ENCODE data around the gene TMEM167B.

TMEM167B gene

DNA sequence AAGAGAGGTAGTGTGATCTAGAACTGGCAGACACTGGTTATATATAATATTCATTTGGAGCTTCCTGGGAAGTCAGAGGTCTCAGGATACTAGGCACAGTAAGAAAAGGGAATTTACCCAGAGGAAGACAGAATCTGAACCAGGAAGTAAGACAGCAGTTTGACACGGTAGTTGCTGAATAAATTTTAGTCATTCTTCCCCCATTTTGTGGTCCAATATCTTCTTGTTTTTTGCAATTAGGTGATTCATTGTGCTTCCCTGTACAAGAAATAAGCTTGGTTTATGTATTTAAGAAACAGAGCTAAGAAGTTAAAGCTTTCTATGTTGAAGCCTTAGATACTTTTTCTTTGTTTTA lies 1.3 kb downstream of the TMEM167B start:
- TF ChIP-seq POLR2A (IDR thresholded peaks at IDR 0.05; ENCODE audit: low read length) (no peak), GATA1 (IDR thresholded peaks at IDR 0.05; ENCODE audit: low read depth, low read length) (no peak)
- peak in 1 of 2 experiments; percentile 28 for DNase-seq

DNA sequence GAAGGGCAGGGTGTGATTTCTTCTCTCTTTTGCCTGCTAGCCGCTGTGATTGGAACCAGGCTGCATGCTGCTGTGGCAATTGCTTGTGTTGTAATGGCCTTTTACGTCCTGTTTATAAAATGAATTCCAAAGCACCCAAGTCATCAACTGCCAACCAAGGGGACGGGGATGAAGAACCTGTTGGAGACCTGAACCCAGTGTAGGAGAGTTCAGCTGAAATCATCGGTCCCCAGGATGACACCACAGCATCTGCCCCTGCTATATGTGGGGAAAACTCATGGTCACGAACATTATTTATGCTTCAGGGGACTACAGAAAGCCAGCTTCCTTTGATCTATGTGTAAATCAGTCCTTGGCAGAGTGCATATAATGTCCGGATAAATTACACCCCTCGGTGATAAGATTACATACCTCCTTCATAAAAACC lies 3.8 kb downstream of the TMEM167B start:
- no peak for DNase-seq
- TF ChIP-seq GATA1 (IDR thresholded peaks at IDR 0.05; ENCODE audit: low read depth, low read length) (no peak), POLR2A (IDR thresholded peaks at IDR 0.05; ENCODE audit: low read length) (no peak)

DNA sequence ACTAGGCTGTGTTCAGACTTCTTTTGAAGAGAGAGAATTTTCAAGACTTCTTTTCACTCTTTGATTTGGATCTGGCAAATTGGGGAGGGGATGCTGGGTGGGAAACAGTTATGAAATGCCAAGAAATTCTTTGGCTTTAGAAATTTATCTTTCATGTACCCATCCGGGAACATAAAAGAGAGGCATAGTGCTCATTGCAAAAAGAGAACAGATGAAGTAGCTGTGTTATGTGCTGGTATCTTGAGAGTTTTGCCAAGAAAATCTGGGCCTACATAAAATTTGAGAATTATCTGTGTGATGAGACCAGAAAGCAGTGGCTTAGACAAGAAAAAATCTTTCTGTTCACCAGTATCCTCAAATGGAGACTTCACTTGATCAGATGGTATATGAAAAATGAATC lies 4.3 kb downstream of the TMEM167B start:
- DNase-seq, result no peak

DNA sequence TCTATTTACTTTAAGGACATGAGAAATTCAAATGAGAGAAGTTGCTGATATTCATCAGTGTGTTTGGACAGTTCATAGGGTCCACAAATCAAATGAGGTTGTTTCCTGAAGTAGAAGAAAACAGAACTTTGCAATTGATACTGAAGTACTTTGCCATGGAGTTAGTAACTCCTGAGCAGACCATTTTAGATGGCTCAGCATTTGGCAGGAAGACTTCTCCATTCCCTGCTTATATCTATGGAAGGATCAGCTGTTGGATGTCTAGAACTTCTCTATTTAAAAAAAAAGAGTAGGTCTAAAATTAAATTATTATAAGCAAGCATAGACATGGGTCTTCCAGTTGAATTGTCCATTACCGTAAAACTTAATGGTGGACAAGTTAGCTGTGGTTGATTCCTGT lies 5.1 kb downstream of the TMEM167B start:
- TF ChIP-seq GATA1 (IDR thresholded peaks at IDR 0.05; ENCODE audit: low read depth, low read length), result no peak
- no peak for TF ChIP-seq POLR2A (IDR thresholded peaks at IDR 0.05; ENCODE audit: low read length)
- DNase-seq, result no peak

More for the DNA sequence above, 4.3 kb downstream of the TMEM167B start:
- no peak for TF ChIP-seq GATA1 (IDR thresholded peaks at IDR 0.05; ENCODE audit: low read depth, low read length)
- no peak for TF ChIP-seq POLR2A (IDR thresholded peaks at IDR 0.05; ENCODE audit: low read length)

DNA sequence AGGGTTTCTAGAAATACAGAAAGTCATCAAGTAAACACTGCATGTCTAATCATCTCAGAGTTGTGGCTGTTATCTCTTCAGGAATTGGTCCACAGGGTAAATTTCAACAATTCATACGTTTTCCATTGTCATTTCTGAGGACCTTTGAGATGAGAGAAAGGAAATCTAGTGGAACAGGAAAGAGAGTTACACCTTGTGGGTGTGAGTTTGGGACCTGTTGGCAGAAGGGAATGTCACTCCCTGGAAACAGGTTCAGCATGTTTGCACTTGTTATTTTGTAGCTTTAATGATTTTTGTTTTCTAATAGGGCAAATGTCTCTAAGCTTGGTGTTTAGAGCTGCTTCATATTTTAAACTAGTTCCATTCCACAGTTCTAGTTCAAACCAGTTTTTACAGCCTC lies 5.6 kb downstream of the TMEM167B start:
- DNase-seq, result no peak
- no peak for TF ChIP-seq GATA1 (IDR thresholded peaks at IDR 0.05; ENCODE audit: low read depth, low read length)
- no peak for TF ChIP-seq POLR2A (IDR thresholded peaks at IDR 0.05; ENCODE audit: low read length)

DNA sequence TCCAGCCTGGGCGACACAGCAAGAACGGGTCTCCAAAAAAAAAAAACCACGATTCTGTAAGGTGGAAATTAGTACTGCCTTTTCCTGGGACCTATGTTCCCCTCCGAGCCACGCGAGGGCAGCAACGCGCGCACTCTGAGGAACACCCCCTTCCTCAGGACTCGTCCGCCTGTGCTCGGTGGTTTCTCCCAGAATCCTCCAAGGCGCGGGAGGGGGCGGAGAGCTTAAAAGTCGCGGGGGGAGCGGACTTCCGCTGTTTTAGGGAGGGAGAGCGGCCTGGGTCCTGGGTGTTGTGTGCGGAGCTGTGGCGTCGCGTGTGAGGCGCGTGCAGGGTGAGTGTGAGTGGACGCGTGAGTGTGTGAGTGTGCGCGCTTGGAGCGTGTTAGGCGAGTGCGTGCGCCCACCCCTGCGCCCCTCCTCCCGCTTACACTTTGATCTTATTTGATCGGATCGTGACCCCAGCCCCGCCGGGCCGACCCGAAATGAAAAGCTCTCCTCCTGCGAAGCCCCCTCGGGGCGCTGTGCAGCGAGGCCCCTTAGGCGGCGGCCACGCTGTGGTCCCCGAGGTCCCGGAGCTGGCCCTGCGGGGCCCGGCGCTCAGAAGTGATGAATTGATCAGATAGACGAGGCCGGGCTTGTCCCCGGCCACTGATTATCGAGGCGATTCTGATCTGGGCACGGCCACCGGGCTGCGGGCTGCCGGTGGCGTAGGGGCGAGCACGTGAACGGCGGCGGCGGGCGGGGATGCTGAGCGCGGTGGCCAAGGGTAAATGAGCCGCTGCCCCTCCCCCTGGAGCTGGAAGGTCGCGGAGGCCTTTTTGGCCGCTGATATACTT lies 9.6 kb downstream of the TMEM167B start:
- peak; percentile 98 to 99 for DNase-seq
- no peak for TF ChIP-seq GATA1 (IDR thresholded peaks at IDR 0.05; ENCODE audit: low read depth, low read length)
- peak; percentile 99 for TF ChIP-seq POLR2A (IDR thresholded peaks at IDR 0.05; ENCODE audit: low read length)

DNA sequence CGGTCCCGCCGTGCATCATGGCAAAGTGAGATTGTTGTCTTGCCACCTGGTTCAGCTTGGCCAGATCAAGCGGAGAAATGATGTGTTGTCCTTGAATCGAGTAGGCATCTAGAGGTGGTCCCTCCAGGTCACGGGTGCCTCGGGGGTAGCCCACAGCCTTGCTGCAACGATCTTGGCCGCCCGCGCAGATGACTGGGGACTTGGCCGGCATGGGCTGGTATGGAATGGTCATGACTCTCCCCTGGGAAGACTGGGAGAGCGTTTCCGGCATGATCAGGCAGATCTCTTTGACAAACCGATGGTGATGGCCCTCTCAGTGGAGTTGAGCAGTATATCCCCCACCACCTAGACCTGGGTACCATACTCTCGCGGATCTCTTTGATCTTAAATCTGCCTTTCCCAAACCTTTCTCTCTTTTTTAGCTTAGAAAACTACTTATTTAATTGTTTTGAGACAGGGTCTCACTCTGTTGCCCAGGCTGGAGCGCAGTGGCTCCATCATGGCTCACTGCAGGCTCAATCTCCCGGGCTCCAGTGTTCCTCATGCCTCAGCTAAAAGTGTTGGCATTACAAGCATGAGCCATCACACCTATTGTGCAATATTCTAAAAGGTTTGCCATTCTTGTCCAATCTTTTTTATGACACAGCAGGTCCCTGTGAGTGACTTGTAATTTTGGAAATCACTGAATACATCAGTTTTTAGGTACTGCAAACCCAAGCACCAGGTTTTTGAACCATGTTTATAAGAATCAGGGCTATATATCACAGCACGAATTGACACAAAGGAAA lies 14.0 kb downstream of the TMEM167B start:
- no peak for DNase-seq
- TF ChIP-seq POLR2A (IDR thresholded peaks at IDR 0.05; ENCODE audit: low read length) (no peak), GATA1 (IDR thresholded peaks at IDR 0.05; ENCODE audit: low read depth, low read length) (no peak)

DNA sequence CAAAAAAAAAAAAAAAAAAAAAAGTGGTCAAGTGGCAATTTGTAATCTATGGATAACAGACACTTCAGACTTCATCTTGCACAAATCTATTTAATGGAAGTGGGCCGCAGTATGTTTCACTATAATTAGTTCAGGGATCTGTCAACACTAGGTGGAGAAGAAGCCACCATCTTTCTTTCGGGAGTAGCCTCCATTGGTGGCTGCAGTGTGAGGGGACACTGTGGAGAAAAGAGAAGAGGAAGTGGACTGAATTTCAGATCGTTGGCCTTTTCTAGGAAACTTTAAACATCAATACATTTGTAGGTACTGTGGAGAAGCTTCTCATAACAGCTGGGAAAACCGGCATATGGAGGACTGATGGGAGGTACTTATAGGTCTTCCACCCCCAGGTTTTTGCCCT lies 15.3 kb downstream of the TMEM167B start:
- DNase-seq, result no peak
- no peak for TF ChIP-seq POLR2A (IDR thresholded peaks at IDR 0.05; ENCODE audit: low read length)
- TF ChIP-seq GATA1 (IDR thresholded peaks at IDR 0.05; ENCODE audit: low read depth, low read length), result no peak

DNA sequence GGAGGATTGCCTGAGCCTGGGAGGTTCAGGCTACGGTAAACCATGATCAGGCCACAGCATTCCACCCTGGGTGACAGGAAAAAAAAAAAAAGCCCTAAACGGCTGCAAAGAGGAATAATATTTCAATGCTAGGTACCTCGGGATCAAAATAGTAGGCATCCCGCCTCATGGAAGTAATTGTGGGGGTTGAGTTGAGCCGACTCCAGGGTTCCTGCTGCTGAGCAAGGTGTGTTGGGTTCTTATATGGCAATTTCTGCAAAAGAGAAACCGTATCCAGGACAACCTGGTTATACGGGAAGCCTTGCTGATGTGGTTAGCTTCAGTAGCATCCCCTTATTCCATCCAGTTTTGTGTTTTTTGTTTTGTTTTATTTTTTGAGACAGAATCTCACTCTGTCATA lies 17.2 kb downstream of the TMEM167B start:
- no peak for TF ChIP-seq POLR2A (IDR thresholded peaks at IDR 0.05; ENCODE audit: low read length)
- TF ChIP-seq GATA1 (IDR thresholded peaks at IDR 0.05; ENCODE audit: low read depth, low read length), result no peak

DNA sequence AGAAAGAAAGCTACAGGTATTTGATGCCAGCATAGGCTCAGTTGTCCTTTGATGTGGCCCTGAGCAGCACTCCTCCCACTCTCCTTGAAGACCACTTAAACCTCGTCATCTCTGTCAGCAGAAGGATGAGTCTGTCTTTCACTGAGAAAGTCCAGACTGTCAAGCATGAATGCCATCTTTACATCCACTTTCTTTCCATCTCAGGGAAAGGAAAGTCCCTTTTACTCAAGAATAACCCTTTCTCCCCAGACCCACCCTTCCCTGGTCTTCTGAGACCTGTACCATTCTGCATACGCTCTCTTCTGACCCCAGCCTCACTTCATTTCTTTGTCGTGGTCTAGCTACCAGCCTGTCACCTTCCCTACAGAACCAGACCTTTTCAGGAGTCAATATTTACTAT lies 19.3 kb downstream of the TMEM167B start:
- no peak for TF ChIP-seq GATA1 (IDR thresholded peaks at IDR 0.05; ENCODE audit: low read depth, low read length)
- no peak for TF ChIP-seq POLR2A (IDR thresholded peaks at IDR 0.05; ENCODE audit: low read length)
- no peak for DNase-seq

More for the DNA sequence above, 17.2 kb downstream of the TMEM167B start:
- DNase-seq, result no peak

DNA sequence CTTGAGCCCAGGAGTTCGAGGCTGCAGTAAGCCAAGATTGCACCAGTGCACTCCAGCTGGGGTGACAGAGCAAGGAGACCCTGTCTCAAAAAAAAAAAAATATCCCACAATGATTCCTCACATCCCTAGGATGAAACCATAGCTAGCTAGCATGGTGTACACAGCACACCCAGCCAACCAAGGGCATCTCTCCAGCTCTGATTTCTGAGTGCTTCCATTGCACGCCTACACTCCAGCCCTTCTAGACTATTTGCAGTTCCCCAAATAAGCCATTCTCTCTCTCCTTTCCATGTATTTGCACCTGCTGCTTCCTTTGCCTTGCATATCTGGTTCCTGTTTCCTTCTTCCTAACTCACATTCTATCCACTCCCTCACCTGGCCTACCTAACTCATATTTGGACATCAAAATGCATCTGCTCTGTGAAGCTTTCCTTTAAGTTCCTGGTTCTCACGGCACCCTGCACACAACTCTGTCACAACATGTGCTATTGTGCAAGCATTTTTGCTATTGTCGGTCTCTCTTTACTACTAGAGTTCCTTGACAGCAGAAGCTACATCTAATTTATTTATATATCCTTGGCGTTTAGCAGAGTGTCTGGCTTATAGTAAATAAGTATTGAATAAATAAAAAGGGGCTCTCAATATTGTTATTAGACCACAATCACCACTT lies 21.0 kb downstream of the TMEM167B start:
- no peak for DNase-seq
- TF ChIP-seq GATA1 (IDR thresholded peaks at IDR 0.05; ENCODE audit: low read depth, low read length) (no peak), POLR2A (IDR thresholded peaks at IDR 0.05; ENCODE audit: low read length) (no peak)

DNA sequence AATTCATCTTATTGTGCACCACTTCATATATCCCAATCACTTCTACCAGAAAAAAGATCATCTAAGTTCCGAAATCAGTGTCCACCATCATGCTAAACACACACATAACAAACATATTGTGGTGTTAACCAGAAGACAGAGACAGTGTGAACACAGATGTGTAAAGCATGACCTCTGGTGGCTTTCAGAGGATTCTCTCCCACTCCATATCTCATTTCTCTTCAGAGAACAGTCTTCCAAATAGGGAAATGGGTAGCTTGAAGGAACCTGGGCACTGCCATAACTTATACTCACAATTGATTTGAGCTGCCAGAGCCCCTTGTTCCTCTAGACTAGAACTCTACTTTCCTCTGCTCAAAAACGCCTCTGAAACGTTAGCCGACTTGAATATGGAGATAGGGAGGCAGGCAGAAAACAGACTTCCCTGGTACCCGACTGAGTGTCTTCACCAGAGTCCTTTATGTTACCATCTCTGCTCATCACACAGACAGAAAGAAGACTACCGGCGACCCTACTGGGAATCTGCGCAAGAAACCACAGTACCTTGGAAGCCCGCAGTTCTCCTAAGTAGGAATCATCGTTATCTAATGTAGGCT lies 21.6 kb downstream of the TMEM167B start:
- TF ChIP-seq POLR2A (IDR thresholded peaks at IDR 0.05; ENCODE audit: low read length) (no peak), GATA1 (IDR thresholded peaks at IDR 0.05; ENCODE audit: low read depth, low read length) (no peak)
- DNase-seq, result peak; percentile 57 to 61

DNA sequence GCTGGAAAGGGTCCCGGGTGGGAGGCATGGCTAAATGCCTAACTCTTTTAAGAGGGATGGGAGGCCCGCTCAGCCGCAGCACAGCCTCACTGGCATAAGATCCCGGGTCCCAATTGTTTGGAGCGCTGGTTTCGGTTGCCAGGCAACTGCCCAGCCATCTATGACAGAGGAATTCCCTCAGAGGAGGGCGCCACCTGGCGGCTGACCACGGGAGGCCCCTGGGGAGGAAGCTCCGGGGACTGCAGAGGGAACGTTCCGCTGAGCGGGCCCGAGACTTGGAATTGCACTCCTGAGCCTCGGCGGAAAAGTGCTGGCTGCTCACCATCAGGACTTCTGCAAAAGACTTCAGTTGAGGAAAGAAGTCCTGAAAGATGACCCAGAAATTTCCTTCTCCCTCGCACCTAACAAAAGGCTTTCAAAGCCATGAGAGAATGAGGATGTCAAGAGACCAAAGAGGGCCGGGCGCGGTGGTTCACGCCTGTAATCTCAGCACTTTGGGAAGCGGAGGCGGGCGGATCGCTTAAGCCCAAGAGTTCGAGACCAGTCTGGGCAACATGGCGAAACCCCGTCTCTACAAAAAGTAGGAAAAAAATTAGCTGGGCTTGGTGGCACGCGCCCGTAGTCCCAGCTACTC lies 22.2 kb downstream of the TMEM167B start:
- peak; percentile 86 to 92 for DNase-seq
- no peak for TF ChIP-seq GATA1 (IDR thresholded peaks at IDR 0.05; ENCODE audit: low read depth, low read length)
- no peak for TF ChIP-seq POLR2A (IDR thresholded peaks at IDR 0.05; ENCODE audit: low read length)

Measured in erythroblast (primary cell).